IMR-90 (cell line): ENCODE measurements around the gene GATA2. TPM values are rescaled to one million over a fixed set of nuclear protein-coding genes. Genes with fewer than 3 reads are reported as not detected.

Experiments
- ATAC-seq: fragments of 200-7000 bp; cut with Tn5 transposase; 2 replicates; pipeline ENCODE4 v1.9.1; 2020; ENCODE audit warnings: low read depth, mild to moderate bottlenecking, moderate library complexity
- BruUV-seq: library from RNA; stranded (reverse); fragments of 400-500 nt; replicated peaks from 2 replicates; lab custom pipeline; 2021; lab: Mats Ljungman, UMichigan
- CTCF ChIA-PET: fragments of 300-600 bp; formaldehyde crosslinking; extraction: SDS; loops from one replicate; lab custom pipeline; 2021; ENCODE audit warnings: antibody characterized with exemption; lab: Yijun Ruan, JAX
- POLR2A ChIA-PET: fragments of 300-600 bp; sonication (Branson Sonifier 250); formaldehyde crosslinking; loops from one replicate; lab custom pipeline; 2022; ENCODE audit warnings: antibody characterized with exemption; ENCODE audit not compliant: unreplicated experiment; lab: Charles Lee
- DNase-seq: peaks from one replicate; pipeline ENCODE4 v3.0.0; 2013
- H2AFZ ChIP-seq: replicated peaks from 2 replicates; pipeline ENCODE3; 2013; ENCODE audit warnings: low read length, mild to moderate bottlenecking; ENCODE audit not compliant: poor library complexity
- H2AK5ac ChIP-seq: 2 replicates; pipeline ENCODE4 v1.6.1; 2013; ENCODE audit warnings: low read depth, low read length, inconsistent platforms
- H2AK9ac ChIP-seq: replicated peaks from 2 replicates; pipeline ENCODE3; 2013; ENCODE audit warnings: mild to moderate bottlenecking, low read depth, low read length, moderate library complexity; ENCODE audit not compliant: poor library complexity
- H2BK120ac ChIP-seq: 2 replicates; pipeline ENCODE4 v1.6.1; 2013; ENCODE audit warnings: low read depth, low read length, inconsistent platforms
- H2BK15ac ChIP-seq: 3 replicates; pipeline ENCODE4 v1.6.1; 2013; ENCODE audit warnings: low read depth, low read length, inconsistent platforms
- H2BK20ac ChIP-seq: 2 replicates; pipeline ENCODE4 v1.6.1; 2013; ENCODE audit warnings: low read depth, mild to moderate bottlenecking, inconsistent platforms, low read length, moderate library complexity
- H2BK5ac ChIP-seq: 2 replicates; pipeline ENCODE4 v1.6.1; 2013; ENCODE audit warnings: mild to moderate bottlenecking, low read depth, low read length, inconsistent platforms; ENCODE audit not compliant: poor library complexity, severe bottlenecking
- H3K14ac ChIP-seq: replicated peaks from 2 replicates; pipeline ENCODE4 v1.6.1; 2013; ENCODE audit warnings: low read depth, low read length, inconsistent platforms
- H3K18ac ChIP-seq: 2 replicates; pipeline ENCODE4 v1.6.1; 2013; ENCODE audit warnings: low read depth, low read length, control low read depth
- H3K23ac ChIP-seq: 2 replicates; pipeline ENCODE4 v1.6.1; 2013; ENCODE audit warnings: low read depth, low read length, inconsistent platforms
- H3K27ac ChIP-seq: 2 replicates; pipeline ENCODE4 v1.5.1; 2013; ENCODE audit warnings: mild to moderate bottlenecking, control low read depth, low read length; ENCODE audit not compliant: insufficient read depth
- H3K27me3 ChIP-seq: 2 replicates; pipeline ENCODE4 v1.6.1; 2013; ENCODE audit warnings: low read length; ENCODE audit not compliant: control insufficient read depth, insufficient read depth
- H3K36me3 ChIP-seq: 2 replicates; pipeline ENCODE4 v1.6.1; 2013; ENCODE audit warnings: low read length, mixed read lengths; ENCODE audit not compliant: control insufficient read depth, insufficient read depth
- H3K4ac ChIP-seq: 2 replicates; pipeline ENCODE4 v1.6.1; 2013; ENCODE audit warnings: low read depth, low read length, inconsistent platforms
- H3K4me1 ChIP-seq: 2 replicates; pipeline ENCODE4 v1.6.1; 2013; ENCODE audit warnings: low read length, mixed read lengths; ENCODE audit not compliant: control insufficient read depth, insufficient read depth
- H3K4me2 ChIP-seq: 2 replicates; pipeline ENCODE4 v1.6.1; 2013; ENCODE audit warnings: low read depth, mild to moderate bottlenecking, control low read depth, low read length, moderate library complexity
- H3K4me3 ChIP-seq: 2 replicates; pipeline ENCODE4 v1.5.1; 2013; ENCODE audit warnings: low read depth, mild to moderate bottlenecking, control low read depth, low read length, moderate library complexity; ENCODE audit not compliant: insufficient read depth
- H3K56ac ChIP-seq: 2 replicates; pipeline ENCODE4 v1.6.1; 2013; ENCODE audit warnings: low read length, inconsistent platforms; ENCODE audit not compliant: insufficient read depth; ENCODE audit errors: extremely low read depth
- H3K79me1 ChIP-seq, 2 experiments: 2 replicates each; pipeline ENCODE4 v1.6.1; 2013; ENCODE audit warnings: low read length in 2 of 2, inconsistent platforms in 1 of 2, low read depth in 1 of 2
- H3K9ac ChIP-seq: 2 replicates; pipeline ENCODE4 v1.6.1; 2013; ENCODE audit warnings: low read depth, low read length, control low read depth
- H3K9me1 ChIP-seq: 2 replicates; pipeline ENCODE4 v1.6.1; 2013; ENCODE audit warnings: low read length, inconsistent platforms; ENCODE audit not compliant: insufficient read depth
- H3K9me3 ChIP-seq: 2 replicates; pipeline ENCODE4 v1.6.1; 2013; ENCODE audit warnings: low read length; ENCODE audit not compliant: control insufficient read depth, insufficient read depth
- H4K20me1 ChIP-seq: 2 replicates; pipeline ENCODE4 v1.6.1; 2013; ENCODE audit warnings: low read length, inconsistent platforms; ENCODE audit not compliant: insufficient read depth
- H4K5ac ChIP-seq: 2 replicates; pipeline ENCODE4 v1.6.1; 2013; ENCODE audit warnings: mild to moderate bottlenecking, low read depth, low read length, control low read depth
- H4K8ac ChIP-seq, 2 experiments: 2 replicates each; pipeline ENCODE4 v1.6.1; 2013; ENCODE audit warnings: low read depth in 2 of 2, low read length in 2 of 2, control low read depth in 1 of 2, inconsistent platforms in 1 of 2
- H4K91ac ChIP-seq: 2 replicates; pipeline ENCODE4 v1.6.1; 2013; ENCODE audit warnings: low read depth, low read length, inconsistent platforms; ENCODE audit not compliant: insufficient read depth
- BHLHE40 ChIP-seq: fragments of 150-350 bp; IDR thresholded peaks from 2 replicates; pipeline ENCODE4 v1.6.1; 2016; ENCODE audit warnings: mild to moderate bottlenecking, low read depth, low read length
- CEBPB ChIP-seq: IDR thresholded peaks from 2 replicates; pipeline ENCODE4 v1.6.1; 2012; ENCODE audit warnings: low read depth, low read length, improper control_type of control experiment
- CHD1 ChIP-seq: IDR thresholded peaks from 2 replicates; pipeline ENCODE4 v1.6.1; 2012; ENCODE audit warnings: low read depth, low read length, improper control_type of control experiment
- CTCF ChIP-seq: conservative IDR thresholded peaks from 2 replicates; pipeline ENCODE4 v1.5.1; 2012; ENCODE audit warnings: mild to moderate bottlenecking, low read depth, low read length, improper control_type of control experiment
- FOS ChIP-seq: fragments of 150-350 bp; IDR thresholded peaks from 2 replicates; pipeline ENCODE4 v1.6.1; 2016; ENCODE audit warnings: low read depth, low read length
- MAFK ChIP-seq: IDR thresholded peaks from 2 replicates; pipeline ENCODE4 v1.6.1; 2012; ENCODE audit warnings: low read depth, low read length, improper control_type of control experiment
- MAZ ChIP-seq: IDR thresholded peaks from 2 replicates; pipeline ENCODE4 v1.6.1; 2012; ENCODE audit warnings: low read depth, mild to moderate bottlenecking, low read length, improper control_type of control experiment, moderate library complexity, borderline replicate concordance
- MXI1 ChIP-seq: IDR thresholded peaks from 2 replicates; pipeline ENCODE4 v1.6.1; 2012; ENCODE audit warnings: low read depth, mild to moderate bottlenecking, low read length, moderate library complexity, borderline replicate concordance
- NFE2L2 ChIP-seq: fragments of 150-350 bp; IDR thresholded peaks from 2 replicates; pipeline ENCODE4 v1.6.1; 2016; ENCODE audit warnings: low read depth, mild to moderate bottlenecking, low read length
- POLR2A ChIP-seq: IDR thresholded peaks from 2 replicates; pipeline ENCODE4 v1.6.1; 2012; ENCODE audit warnings: mild to moderate bottlenecking, low read depth, low read length
- RAD21 ChIP-seq: IDR thresholded peaks from 2 replicates; pipeline ENCODE4 v1.6.1; 2012; ENCODE audit warnings: low read length, improper control_type of control experiment
- RCOR1 ChIP-seq: IDR thresholded peaks from 2 replicates; pipeline ENCODE4 v1.6.1; 2012; ENCODE audit warnings: mild to moderate bottlenecking, low read length, improper control_type of control experiment; ENCODE audit not compliant: insufficient replicate concordance
- RFX5 ChIP-seq: IDR thresholded peaks from 2 replicates; pipeline ENCODE4 v1.8.0; 2012; ENCODE audit warnings: low read depth, mild to moderate bottlenecking, low read length, moderate library complexity
- SMC3 ChIP-seq: fragments of 150-350 bp; IDR thresholded peaks from 2 replicates; pipeline ENCODE4 v1.6.1; 2016; ENCODE audit warnings: low read depth, mild to moderate bottlenecking, antibody characterized with exemption, low read length, moderate library complexity
- USF2 ChIP-seq: fragments of 150-350 bp; IDR thresholded peaks from 2 replicates; pipeline ENCODE4 v1.6.1; 2017; ENCODE audit warnings: mild to moderate bottlenecking, antibody characterized with exemption, low read length, low read depth
- WGBS, 2 experiments: methylation state at CpG; one replicate each; pipeline versions ENCODE4 v1.1.5 to v1.1.7; 2013; ENCODE audit warnings: missing lambda C conversion rate in 2 of 2; ENCODE audit not compliant: insufficient read length in 1 of 2; ENCODE audit errors: extremely low coverage in 2 of 2; 5-methylcytosine and 5-hydroxymethylcytosine counted together
- dilution Hi-C: fragments of 300-500 bp; cut with HindIII; formaldehyde crosslinking; loops from one replicate; pipeline ENCODE4 v1.14.3; 2018; ENCODE audit warnings: low sequenced_read_pairs; ENCODE audit not compliant: unreplicated experiment
- in situ Hi-C: fragments of 300-500 bp; cut with MboI; formaldehyde crosslinking; loops from 3 replicates; pipeline ENCODE4 v1.14.3; 2019; ENCODE audit warnings: low sequenced_read_pairs, inconsistent platforms, mixed read lengths
- intact Hi-C: fragments of 100-400 bp; cut with micrococcal nuclease; formaldehyde crosslinking; loops from 2 replicates; pipeline ENCODE4 v1.10.0; 2022
- polyA plus RNA-seq, 3 experiments: library from polyadenylated mRNA; depleted of rRNA; stranded (reverse); fragments of >200 nt; gene quantifications; 2 replicates each; pipeline ENCODE4 v1.2.3, GENCODE V29; 2012; ENCODE audit warnings: low replicate concordance in 1 of 3
- total RNA-seq: library from RNA; depleted of rRNA; stranded (reverse); fragments of >200 nt; gene quantifications from 2 replicates; pipeline ENCODE4 v1.2.3, GENCODE V29; 2012

GATA2 gene
- total and polyA plus RNA-seq, 2 of the 4 experiments (the other 2 are of a cell fraction): 2.2 to 13.5 TPM

- Histone ChIP-seq H2AFZ (no peak overlapping the region), H3K79me1 (no peaks in the 10 kb centered on the region), H2BK120ac (no peak overlapping the region), H3K9ac (no peak overlapping the region), H2AK9ac (no peak overlapping the region), H2BK5ac (no peak overlapping the region), H3K4me2 (no peak overlapping the region), H3K18ac (no peak overlapping the region), H2BK15ac (no peak overlapping the region), H4K20me1 (no peaks in the 10 kb centered on the region; the same call in 1 of the 2 replicates), H3K27me3 (peaks cover 83% of the 10 kb centered on the region), H3K56ac (no peak overlapping the region), H3K4me3 (no peak overlapping the region), H3K36me3 (no peaks in the 10 kb centered on the region), H3K4me1 (no peaks in the 10 kb centered on the region), H2AK5ac (no peak overlapping the region), H4K8ac (no peak overlapping the region), H3K14ac (no peak overlapping the region), H3K9me3 (peaks cover 2% of the 10 kb centered on the region; the same call in 1 of the 2 replicates), H3K9me1 (no peaks in the 10 kb centered on the region), H3K4ac (no peak overlapping the region), H3K27ac (no peak overlapping the region), H4K5ac (no peak overlapping the region), H3K23ac (no peak overlapping the region), H4K91ac (no peak overlapping the region), H2BK20ac (no peak overlapping the region)
- ATAC-seq (no peak), DNase-seq (no peak)
- intact Hi-C loops: no loop called here
- in situ Hi-C loops: no loop called here
- BruUV-seq: no TSS peak
- no CpG with 5 or more reads among the region's 2 CpGs for WGBS, 2 experiments
- ChIA-PET CTCF (no interaction called here), POLR2A (no interaction called here)
- no peak for TF ChIP-seq USF2
- no peak for TF ChIP-seq CEBPB
- no peak for TF ChIP-seq CHD1
- no peak for TF ChIP-seq MXI1
- TF ChIP-seq RCOR1: no peak
- no peak for TF ChIP-seq POLR2A
- no peak for TF ChIP-seq NFE2L2
- no peak for TF ChIP-seq BHLHE40
- no peak for TF ChIP-seq CTCF
- TF ChIP-seq FOS: no peak
- TF ChIP-seq RAD21: no peak
- no peak for TF ChIP-seq SMC3
- no peak for TF ChIP-seq MAFK
- no peak for TF ChIP-seq MAZ
- no peak for TF ChIP-seq RFX5
- dilution Hi-C loops: no loop called here
Measured at GRCh38 chr3:128454310-128454618, 38.7 kb downstream of the GATA2 start.
